HG03520 (cell line): ENCODE data around the gene L3MBTL3.

Source experiments
- ATAC-seq: cut with Tn5 transposase; IDR thresholded peaks from one replicate; pipeline ENCODE4 v1.9.1; 2021; ENCODE audit warnings: mild to moderate bottlenecking, moderate library complexity; ENCODE audit not compliant: unreplicated experiment

The L3MBTL3 gene

DNA sequence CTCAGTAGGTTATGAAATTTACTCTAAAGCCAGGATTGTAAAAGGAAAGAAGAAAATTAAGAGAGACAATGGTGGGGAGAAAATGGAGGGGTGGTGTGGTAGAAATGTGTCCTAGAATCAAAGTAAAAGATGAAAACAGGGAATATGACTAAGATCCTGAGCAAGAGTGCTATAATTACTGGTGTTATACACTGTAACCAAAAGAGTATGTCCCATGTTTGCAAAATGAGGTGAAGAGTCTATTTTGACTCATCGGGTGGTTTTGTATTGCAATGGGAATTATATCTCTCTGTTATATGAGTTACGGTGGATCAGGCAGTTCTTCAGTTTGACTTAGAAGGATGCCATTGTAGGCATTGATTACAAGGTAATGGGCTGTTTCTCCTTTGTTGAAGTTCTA is 8.5 kb downstream of the L3MBTL3 start:
- no peak for ATAC-seq

DNA sequence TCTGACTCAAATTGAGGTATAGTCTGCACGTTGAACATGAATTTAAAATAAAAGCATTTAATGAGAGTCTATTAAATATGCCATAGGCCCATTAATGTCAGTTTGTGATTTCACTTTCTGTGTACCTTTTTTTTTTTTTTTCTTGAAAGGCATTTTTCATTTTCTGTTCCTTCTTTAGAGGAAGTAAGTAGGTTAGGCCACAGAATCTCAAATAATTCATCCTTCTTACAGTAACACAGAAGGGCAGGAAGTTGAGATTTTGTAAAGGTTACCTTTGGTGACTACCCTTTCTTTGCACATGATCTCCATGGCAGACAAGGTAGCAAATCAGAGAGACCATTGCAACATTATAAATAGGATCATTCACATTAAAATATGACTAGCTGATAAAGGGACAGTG is 9.6 kb downstream of the L3MBTL3 start:
- peak; percentile 63 for ATAC-seq

DNA sequence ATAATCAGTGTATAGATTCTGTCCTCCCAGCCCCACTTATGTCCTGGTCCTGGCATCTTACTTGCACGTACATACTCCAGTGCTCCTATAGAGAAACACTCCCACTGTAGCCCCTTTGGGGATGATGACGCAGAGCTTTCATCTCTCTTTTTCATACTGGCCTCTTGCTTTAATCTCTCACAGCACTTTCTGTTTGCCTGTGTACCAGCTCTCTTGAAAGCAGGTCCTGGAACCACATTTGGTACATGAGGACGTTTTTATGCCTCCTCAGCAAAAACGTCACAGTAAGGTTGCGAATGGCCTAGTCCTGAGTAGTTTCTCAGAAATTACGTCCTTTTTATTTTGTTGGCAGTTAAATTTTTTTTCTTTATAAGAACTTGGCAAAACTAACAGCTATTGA is 10.8 kb downstream of the L3MBTL3 start:
- no peak for ATAC-seq

DNA sequence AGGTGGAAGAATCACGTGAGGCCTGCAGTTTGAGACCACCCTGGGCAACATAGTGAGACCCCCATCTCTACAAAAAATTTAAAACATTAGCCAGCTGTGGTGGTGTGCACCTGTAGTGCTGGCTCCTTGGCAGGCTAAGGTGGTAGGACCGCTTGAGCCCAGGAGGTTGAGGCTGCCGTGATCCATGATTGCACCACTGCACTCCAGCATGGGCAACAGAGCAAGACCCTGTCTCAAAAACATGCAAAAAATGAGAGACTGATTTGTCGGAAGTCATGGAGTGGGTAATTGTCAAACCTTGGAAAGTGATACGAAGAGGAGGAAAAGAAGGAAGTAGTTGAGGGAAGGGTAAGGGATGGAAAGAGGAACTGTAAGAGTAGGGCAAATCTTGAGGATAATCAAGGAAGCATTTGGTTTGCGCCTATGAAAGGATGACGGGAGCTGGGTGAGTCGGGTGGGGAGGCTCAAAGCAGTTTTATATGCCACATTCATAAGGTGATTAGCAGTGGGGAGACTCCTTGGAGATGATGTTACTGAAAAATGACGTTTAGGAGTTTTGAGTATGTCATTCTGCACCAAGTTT is 14.5 kb downstream of the L3MBTL3 start:
- no peak for ATAC-seq

DNA sequence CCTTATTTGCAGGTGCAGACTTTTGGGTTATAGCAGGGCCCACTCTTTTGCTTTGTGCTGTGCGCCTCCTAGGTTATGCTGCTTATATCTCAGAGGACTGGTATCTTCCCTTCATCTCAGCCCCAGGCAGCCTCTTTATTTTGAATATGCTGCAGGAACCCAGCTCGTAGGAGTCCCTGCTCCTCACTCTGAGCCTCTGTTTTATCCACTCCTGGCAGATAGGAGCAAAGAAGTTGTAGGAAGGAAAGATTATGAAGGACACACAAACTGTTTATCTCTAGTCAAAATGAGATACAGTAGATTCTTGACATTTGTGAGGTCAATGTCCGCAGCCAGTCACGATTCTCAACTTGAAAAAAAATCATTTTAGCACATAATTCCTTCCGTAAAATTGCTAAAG is 15.6 kb downstream of the L3MBTL3 start:
- no peak for ATAC-seq

DNA sequence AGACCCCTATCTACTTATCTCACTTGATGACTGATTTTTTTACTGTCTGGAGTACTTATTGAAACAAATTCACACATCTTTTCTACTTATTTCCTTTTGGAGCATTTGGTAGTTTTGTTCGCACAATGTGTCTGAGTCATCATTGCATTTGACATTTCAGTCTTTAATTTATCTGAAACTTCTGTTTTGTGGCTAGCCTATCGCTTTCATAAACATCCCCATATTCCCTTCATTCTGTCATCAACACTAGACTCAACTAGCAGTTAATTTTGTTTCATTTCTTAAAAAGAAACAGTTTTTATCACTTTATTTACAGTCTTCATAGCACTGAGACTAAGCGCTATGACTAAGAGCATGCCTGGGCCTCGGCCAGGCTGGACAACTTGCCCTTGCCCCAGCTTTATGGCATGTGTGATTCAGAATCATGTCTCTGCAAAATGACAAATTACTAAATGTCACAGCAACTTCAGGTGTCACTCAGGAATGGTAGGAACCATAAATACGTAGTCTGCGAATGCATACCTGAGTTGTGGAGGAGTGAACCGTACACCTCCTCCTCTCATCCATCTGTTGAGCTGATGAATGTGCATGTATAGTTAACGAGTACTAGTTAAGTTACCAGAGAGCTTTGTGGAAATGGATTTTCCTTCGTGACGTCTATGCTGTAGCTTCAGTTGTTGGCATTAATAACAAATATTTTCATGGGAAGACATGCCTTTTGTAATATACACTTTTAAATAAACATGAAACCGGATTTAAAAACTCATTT is 16.2 kb downstream of the L3MBTL3 start:
- ATAC-seq, result no peak

DNA sequence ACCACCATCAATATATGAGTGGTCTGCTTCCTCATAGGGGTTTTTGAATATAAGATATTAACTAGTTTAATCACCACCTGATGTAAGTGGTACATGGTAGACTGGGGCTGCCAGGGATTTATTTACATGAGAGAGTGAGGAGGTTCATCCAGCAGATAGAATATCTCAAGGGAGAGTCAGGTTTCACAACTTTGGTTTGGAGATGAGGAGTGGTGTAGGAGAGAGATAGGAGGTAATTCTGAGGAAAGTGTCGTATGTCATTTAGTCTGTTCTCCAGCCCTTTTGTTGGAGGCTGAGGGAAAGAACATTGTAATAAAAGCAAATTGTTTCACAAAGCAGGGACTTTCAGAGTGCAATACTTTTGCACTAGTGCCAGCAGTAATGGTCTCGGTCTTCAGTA is 16.8 kb downstream of the L3MBTL3 start:
- no peak for ATAC-seq

DNA sequence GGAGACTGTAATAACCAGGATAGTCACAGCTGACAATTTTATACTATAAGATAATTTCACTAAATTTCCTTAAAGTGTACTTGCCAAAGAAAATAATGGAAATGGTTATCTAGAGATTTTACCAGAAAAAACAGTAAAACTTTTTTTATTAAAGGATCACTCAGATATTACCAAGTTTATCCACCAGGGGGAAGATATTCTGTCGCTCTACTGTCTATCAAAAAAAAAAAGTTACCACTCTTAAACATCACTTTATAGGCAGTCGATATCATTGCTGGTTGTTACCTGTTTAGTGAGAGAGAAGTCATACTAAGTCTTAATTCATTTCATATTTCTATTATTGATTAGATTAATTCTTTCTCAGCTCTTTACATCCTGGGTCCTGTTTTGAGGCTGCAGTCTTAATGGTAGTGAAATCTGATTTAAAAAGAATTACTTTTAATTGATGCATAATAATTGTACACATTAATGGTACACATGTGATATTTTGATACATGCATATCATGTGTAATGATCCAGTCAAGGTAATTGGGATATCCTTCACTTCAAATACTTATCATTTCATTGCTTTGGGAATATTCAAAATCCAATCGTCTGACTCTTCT is 18.9 kb downstream of the L3MBTL3 start:
- ATAC-seq, result peak; percentile 44

DNA sequence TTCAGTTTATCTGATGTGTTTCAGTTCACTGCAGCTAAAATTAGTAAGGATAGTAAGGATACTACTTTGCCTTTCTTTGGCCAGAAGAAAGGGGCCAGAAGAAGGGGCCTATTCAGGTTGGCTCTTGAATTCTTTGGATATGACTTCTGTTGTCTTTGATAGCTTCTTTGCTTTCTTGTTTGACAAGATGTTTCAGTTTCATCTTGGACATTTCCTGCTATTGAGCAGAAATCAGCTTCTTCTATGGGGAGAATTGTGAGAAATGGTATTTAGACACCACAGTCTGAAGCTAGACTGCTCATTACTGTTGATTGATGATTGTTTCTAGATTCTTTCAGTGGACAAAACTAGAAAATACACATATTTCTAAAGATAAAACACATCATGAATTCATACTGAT is 23.2 kb downstream of the L3MBTL3 start:
- ATAC-seq, result no peak

DNA sequence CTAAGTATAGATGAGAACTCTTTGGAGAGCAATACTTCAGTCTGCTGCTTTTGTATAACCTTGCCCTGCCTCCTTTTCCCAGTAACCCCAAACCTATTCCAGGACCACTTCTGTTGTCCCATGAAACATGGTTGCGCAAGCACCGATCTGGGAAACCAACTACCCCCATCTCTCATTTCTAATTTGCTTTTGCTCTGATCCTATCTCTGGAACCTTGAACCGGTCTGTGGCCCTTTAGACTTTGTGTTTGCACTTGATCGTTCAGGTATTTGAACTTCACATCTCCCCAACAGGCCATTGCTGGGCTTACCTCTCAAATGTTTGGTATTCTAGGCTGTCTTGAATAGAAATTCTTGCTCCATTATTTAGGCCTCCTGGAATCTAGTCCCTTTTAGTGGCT is 25.0 kb downstream of the L3MBTL3 start:
- ATAC-seq, result no peak

DNA sequence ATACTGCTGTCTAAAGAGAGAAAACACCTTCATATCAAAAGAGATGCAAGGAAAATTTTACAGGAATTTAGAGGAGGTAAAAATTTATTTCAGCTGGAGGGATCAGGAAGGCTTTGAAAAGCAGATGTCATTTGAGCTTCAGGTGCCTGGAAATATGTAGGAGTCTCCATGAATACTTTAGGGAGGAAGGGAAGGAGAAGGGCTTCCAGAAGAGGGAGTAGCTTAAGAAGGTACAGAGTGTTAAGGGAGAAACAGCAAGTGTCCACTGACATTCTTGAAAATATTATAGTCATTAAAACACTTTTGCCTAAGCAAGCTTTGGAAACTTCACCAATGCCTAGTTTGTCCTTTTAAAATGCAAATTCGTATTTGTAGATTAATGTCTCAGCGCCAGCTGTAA is 27.2 kb downstream of the L3MBTL3 start:
- no peak for ATAC-seq

DNA sequence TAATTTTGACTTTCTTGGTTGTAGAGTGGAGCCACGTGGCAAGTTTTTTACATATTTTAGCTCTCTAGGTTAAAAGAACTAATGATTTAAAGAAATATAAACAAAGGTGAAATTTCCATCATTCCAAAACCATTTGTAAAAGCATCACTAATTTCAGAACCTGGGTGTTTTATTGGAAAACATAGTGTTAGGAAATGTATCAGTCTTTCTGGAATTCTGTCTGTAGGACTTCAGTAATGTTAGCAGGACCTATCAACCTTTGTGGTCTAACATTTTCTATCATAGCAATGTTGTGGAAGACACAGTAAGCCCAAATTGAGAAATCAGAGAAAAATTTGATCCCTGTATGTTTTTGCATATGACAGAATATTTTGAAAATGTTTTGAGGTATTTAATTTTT is 28.3 kb downstream of the L3MBTL3 start:
- no peak for ATAC-seq

DNA sequence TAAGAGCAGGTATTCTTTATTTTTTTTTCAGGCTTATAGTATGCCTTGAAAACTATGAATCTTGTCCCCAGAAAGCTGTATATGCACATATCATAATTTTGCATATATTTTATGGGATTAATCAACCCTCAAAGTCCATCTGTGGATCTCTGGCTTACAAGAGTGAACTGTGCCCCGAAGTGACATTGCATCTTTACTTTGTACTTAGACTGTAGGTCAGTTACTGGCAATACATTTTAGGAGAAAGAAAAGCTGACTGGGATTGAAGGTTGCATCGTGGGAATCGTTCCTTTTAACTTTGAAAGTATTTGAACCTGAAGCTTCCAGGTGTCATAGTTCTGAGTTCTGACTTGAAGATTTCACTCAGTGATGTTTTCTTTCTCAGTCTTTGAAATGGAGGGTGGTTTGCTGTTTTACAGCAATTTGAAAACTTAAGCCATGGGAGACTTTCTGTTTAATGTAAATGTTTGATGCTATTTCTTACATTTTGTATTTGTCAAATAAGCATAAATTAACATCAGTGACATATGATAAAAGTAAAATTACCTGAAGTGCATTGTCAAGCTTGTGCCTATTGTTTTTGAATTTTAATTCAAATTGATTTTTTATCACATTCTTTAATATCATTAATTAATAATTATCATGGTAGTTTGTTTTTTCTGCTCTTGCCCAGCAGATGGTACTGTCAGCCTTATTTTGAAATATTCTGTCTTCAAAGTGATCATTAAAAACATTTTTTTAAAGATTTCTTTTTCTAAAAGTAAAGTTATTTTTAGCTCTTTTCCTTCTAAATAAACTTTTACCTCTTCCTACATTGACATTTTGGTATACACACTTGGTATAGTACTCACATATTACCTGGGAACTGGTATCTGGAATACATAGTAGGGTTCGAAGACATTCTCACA is 29.0 kb downstream of the L3MBTL3 start:
- no peak for ATAC-seq

DNA sequence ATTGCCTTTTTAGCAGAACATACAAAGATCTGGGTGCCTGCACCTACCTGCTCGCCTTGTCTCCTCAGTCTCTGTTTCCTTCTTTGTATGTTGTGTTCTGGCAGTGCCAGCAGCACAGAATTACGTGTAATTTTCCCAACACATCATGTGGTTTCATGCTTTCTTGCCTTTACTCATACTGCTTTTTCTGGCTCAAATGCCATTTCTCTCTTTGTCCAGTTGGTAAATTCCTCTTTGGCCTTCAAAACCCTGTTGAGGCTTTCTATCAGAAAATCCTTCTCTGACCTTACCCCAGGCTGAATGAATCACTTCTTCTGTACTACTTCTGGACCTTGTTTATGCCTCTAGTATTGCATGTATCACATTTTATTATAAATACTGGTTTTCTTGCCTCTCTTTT is 31.8 kb downstream of the L3MBTL3 start:
- no peak for ATAC-seq

DNA sequence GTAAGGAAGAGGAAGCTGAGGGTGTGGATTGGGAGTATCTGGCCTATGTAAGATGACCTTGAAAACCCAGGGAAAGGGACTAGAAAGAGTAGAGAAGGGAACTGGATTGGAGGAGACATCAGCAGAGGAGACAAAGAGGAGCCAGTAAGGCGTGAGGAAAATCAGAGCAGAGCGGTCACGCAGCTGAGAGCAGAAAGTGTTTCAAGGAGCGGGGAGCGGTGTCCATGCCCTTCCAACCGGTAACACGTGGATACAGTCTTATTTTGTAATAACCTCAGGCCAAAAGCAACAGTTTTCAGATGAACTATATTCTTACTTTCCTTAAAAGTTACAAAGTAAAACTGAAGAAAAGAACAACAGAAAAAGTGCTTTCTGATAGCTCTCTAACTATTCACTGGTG is 36.3 kb downstream of the L3MBTL3 start:
- no peak for ATAC-seq

DNA sequence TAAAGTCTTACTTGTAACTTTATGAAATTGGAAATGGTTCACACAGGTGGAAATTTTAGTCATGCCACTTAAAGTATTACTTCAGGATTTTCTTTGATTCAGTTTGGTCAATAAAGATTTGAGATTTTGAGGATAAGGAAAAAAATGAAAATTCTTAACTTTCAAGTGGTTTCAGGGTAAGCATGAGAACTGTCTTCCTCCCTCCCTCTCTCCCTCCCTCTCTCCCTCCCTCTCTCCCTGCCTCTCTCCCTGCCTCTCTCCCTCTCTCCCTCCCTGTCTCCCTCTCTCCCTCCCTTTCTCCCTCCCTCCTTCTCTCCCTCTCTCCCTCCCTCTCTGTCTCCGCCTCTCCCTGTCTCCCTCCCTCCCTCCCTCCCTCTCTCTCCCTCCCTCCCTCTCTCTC is 36.9 kb downstream of the L3MBTL3 start:
- ATAC-seq, result no peak

DNA sequence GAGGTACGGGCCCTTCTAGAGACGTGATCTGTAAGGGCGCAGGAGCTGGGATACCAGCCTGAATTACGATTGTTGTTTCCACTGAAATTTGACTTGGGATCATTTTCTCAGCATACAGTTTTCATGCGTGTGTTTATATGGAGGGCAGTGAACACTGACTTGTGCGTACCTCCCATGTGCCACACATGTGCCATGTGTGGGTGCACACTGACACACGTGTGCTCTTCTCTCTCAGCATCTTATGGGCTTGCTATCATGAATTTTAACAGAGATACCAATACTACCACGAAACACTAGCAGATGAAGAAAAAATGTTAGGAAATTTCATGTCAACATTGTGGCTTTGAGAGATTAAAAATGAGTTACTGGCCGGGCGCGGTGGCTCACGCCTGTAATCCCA is 39.1 kb downstream of the L3MBTL3 start:
- ATAC-seq, result no peak

DNA sequence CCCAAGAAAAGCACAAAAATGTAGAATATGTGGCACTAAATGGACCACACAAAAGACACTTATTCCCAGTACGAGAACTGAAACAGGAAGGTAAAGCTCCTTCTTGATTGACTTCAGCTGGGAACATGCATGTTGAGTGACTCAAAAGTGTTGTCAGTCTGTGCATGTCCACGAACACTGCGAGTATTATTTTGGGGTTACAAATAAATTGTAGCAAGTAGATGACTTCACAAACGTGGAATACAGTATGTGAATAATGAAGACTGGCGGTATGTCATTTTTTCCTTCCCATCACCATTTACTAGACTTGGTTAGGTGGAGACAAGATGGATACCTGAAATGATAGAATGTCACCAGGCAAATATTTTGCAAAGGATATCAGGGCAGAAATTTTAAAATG is 45.4 kb downstream of the L3MBTL3 start:
- no peak for ATAC-seq

DNA sequence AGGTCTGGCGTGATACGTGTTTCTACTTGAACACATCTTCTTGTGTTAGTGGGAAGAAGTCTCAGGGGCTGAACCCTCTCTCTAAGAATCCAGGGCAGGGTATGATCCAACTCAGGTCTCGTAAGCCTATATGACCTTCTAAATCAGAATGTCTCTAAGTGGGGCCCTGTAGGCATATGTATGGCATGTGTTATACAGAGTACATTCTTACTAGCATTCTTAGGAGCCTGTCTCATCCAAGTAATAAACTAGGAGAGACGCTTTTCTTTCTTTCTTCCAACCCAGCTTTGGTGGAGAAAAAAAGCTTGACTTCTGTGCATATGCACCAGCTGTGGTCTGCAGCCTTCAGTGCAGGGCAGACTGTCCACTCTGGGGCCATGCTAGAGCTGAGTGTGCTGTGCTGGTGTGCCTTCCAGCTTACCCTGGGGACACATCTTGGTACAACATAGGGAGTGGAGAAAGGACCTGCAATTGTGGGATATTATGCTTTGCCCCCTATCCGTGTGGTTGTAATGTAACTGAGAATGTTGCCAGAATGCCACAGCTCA is 47.3 kb downstream of the L3MBTL3 start:
- no peak for ATAC-seq

DNA sequence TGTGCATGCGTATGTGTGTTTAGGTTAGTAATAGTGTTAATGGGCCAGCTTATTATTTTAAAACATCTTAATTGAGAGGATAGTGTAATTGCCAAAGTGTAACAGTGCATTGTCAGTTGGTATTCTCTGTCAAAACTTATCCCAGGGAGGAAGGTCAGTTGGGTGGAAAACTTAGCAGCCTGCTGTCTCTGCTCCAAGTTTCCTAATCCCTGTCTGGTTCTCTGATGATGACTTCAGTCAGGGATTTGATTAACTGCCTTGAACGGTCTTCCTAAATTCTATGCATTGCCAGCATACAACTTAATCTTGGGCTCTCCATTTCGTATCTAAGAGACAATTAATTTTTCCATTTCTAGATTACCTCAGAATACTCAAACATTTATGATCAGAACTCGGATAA is 51.1 kb downstream of the L3MBTL3 start:
- no peak for ATAC-seq

DNA sequence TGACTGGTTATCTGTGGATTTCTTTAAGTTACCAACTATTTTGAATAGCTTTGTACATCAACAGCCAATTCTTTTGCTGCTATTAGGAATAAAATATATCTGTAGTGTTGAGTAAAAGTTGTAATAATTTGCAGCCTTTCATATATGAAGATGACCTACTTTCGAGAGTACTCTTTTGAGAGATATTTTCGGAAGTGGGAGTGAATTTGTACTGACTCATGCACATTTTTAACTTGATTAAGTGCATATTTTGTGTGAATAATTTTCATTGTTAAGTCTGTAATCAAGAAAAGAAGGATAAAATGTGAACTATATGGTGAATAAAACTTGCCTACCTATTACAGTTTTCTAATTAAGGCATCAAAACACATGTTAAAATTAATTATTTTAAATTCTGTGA is 51.9 kb downstream of the L3MBTL3 start:
- no peak for ATAC-seq
